Measurements from ENCODE around the gene NSUN4. TPM values are rescaled to one million over a fixed set of nuclear protein-coding genes. Genes with fewer than 3 reads are reported as not detected.

NSUN4 gene
- total RNA-seq, 1 donor from 2014 or later = 18.5 TPM

DNA sequence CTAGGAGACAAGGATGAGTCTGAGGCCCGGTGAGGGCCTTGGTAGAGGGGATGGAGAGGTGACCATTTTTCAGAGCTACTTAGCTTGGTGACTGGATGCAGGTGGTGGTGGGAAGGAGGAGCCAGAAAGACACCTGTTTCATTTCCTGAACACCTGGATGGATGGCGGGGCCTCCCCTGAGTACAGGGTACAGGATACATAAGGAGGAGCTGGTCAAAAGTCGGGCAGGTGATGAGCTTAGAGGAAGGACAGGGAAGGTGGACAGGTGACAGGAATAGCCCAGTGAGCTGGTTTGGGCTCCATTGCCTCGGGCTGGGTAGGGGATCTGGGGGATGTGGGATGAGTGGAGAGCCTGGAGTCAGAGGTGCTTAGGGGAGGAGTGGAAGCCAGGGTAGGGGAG, 59.8 kb downstream of the NSUN4 start:
- intact Hi-C loops (cut with DNase I) = no loop called here
- no peak for DNase-seq (ENCODE audit: low spot score)

DNA sequence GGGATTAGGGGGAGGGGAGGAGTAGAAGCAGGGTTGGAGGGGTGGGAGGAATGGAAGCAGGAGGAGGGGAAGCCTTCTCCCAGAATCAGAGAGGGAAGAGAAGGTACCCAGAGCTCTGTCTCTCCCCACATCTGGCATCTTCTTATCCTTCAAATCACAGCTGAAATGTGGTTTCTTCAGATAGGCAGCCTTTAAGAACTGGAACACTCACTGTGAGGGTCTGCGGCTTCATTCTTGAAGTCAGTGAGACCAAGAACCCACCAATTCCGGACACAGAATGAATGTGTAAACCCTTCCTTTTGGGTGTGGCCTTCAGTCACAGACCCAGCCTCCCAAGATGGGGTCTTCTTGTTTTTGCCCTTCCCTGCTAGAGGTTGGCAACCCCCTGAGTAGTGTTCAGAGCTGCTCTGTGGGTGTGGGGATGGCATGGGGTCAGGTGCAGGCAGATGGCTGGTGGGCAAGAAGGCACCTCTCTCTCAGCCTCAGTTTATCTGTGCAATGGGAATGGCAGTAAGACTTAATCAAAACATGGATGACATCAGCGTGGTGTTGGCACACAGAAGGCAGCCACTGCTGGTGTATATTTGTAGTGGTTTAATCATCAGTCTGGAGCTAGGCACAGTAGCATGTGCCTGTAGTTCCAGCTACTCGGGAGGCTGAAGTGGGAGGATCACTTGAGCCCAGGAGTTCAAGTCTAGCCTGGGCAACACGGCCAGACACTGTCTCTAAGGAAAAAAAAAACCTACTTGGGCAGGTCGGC, 60.7 kb downstream of the NSUN4 start:
- intact Hi-C loops (cut with DNase I) = no loop called here
- no peak for DNase-seq (ENCODE audit: low spot score)

- intact Hi-C loops (cut with DNase I) = no loop called here
- no peak for DNase-seq (ENCODE audit: low spot score)
Observed at GRCh38 chr1:46401964-46402626, 61.5 kb downstream of the NSUN4 start.

DNA sequence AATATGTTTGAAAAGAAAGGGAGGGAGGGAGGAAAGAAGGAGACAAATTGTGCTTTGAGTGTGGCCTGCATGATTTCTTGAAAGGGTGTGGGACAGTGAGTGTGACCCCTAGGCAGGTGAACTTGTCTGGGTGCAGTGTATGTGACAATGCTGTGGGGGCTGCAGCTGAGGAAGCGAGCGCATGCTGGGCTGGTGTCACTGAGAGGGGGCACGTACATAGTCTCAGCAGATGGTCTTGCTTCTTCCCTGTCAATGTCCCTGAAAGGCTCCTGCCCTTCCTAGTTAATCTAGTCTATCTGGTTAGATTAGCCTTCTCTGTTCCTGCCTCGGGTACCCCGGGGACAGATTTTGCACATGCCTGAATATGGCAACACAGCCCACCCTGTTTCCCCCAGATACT, 63.3 kb downstream of the NSUN4 start:
- intact Hi-C loops (cut with DNase I) = loop anchor here (2.0 kb wide), 1 partner anchor 123 kb away; no protein-coding TSS in a partner anchor
- DNase-seq (ENCODE audit: low spot score) = no peak

DNA sequence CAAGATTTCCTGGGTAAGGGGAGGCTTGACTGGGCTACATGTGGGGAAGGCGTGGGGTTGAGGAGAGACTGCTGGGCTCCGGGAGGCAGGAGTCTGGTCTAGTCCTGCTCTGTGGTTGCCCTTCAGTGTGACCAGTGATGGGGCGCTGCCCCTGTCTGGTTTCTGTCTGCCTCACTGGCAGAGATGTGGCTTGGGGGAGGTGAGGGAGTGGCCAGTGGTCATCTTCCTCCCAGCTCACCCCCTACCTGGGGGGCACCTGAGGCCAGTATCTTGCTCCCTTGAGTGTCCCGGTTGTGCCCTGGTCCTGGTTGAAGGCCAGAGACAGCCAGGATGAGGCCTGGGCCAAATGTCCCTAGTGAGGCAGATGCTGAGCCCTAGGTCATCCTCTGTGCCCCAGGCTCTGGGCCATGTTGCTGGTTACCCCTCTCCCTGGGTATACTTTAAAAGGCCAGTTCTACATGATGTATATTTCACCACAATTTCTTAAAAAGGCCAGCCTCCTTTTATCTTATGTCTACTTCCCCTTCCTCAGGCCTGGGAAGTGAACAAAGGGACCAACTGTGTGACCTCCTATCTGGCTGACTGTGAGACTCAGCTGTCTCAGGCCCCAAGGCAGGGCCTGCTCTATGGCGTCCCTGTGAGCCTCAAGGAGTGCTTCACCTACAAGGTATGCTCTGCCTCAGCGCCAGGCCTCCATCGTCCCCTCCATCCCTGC, 64.0 kb downstream of the NSUN4 start:
- intact Hi-C loops (cut with DNase I) = loop anchor here (2.0 kb wide), 1 partner anchor 122 kb away; no protein-coding TSS in a partner anchor

GRCh38 chr1:46405197-46405555, 64.6 kb downstream of the NSUN4 start:
- intact Hi-C loops (cut with DNase I) = loop anchor here (2.0 kb wide), 1 partner anchor 122 kb away; no protein-coding TSS in a partner anchor
- no peak for DNase-seq (ENCODE audit: low spot score)

More for the DNA sequence above, 64.0 kb downstream of the NSUN4 start:
- no peak for DNase-seq (ENCODE audit: low spot score)

DNA sequence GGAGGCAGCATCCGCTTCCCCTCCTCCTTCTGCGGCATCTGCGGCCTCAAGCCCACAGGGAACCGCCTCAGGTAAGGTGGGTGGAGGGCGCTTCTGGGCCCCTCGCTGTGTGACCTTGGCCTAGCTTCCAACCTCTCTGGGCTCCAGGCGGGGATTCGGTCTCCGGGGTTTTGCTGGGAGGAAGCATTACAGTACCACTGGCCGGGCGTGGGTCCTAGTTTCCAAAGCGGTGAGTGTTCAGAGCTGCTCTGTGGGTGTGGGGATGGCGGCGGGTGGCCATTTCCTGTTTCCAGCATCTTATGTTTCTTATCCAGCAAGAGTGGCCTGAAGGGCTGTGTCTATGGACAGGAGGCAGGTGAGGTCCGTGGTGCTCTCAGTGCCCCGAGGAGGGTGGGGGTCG, 65.1 kb downstream of the NSUN4 start:
- no peak for DNase-seq (ENCODE audit: low spot score)

DNA sequence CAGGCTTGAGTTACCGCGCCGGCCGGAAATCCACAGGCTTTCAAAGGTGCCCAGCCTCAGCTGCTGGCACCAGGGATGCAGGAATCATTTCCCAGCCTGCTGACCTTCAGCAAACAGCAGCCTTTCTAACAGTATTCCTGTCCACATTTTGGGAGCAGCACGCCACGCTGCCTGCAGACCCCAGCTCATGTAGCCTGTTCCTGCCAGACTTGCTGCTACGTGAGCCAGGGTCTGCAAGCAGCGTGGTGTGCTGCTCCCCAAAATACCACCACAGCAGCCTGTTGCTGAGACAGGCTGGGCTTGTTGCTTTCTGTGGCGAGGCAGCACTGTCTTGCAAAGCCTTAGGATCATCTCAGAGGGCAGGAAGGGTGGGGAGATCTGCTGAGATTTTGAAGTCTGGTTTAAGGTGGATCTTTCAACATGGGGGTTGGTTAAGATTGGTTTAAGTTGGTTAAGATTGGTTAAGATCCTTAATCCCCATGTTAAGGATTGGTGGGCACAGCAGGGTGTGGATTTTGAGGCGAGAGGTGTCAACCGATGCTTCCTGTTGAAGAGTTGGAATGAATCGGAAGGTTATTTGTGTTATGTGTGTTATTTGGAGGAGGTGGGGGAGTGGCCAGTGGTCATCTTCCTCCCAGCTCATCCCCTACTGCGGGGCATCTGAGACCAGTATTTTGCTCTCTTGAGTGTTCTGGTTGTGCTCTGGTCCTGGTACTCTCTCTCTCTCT, 66.4 kb downstream of the NSUN4 start:
- intact Hi-C loops (cut with DNase I) = no loop called here
- DNase-seq (ENCODE audit: low spot score) = no peak

More for the DNA sequence above, 65.1 kb downstream of the NSUN4 start:
- intact Hi-C loops (cut with DNase I) = loop anchor here (2.0 kb wide), 1 partner anchor 121 kb away; no protein-coding TSS in a partner anchor

DNA sequence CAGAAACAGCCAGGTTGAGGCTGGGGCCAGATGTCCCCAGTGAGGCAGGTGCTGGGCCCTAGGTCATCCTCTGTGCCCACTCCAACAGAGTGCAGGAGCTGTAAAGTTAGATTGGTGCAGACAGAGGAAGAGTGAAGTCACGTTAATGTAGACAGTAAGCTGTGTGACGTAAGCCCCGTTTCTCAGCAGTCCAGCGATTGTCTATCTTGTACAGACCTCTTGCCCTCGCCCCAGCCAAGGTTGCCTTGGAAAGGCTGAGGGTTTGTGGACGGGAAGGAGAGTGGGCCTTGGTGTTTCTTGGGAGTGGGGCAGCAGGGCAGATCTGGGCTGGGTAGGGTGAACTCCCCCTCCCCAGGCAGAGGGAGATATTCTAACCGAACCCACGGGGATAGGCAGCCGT, 67.0 kb downstream of the NSUN4 start:
- no peak for DNase-seq (ENCODE audit: low spot score)
- intact Hi-C loops (cut with DNase I) = no loop called here

- intact Hi-C loops (cut with DNase I) = no loop called here
- DNase-seq (ENCODE audit: low spot score) = no peak
Observed at GRCh38 chr1:46408356-46409062, 67.9 kb downstream of the NSUN4 start.

DNA sequence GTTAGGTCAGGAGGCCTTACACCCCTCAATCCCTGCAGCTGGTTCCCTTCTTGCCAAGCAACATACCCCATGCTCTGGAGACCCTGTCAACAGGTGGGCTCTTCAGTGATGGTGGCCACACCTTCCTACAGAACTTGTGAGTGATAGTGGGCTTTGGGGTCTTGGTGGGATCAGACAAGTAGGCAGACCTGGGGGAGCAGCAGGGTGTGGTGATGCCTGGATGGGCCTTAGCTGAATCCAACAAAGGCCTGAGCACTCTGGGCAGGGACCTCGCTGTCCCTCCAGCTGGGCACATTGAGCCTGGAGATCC, 68.4 kb downstream of the NSUN4 start:
- intact Hi-C loops (cut with DNase I) = no loop called here
- DNase-seq (ENCODE audit: low spot score) = no peak

GRCh38 chr1:46410156-46411009, 69.8 kb downstream of the NSUN4 start:
- intact Hi-C loops (cut with DNase I) = no loop called here

DNA sequence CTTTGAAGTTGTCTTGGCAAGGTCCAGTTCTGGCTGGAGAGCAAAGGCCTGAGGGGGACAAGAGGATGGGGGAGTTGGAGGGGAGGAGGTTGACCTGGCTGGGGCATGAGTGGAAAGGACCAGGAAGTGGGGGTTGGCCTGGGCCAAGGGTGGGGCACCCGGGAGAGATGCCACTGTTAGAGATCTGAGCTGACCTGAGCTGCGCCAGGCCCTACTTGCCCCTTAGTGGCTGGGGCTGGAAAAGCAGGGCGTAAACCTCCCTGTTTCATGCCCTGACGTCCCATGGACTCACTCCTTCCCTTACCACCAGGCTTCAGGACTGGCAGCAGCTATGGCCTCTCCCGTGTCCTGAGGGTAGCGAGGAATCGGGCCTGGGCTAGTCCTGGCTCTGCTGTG, 70.4 kb downstream of the NSUN4 start:
- intact Hi-C loops (cut with DNase I) = no loop called here
- DNase-seq (ENCODE audit: low spot score) = no peak

More at GRCh38 chr1:46410156-46411009, 69.8 kb downstream of the NSUN4 start:
- DNase-seq (ENCODE audit: low spot score) = no peak

Other genes starting within 250 kb of the NSUN4 start
- 55.3 TPM for gene PIK3R3, start 208.2 kb upstream of the NSUN4 start, total RNA-seq
- gene TSPAN1, start 165.7 kb upstream of the NSUN4 start, total RNA-seq = 3.0 TPM
- not detected for gene P3R3URF, start 164.3 kb upstream of the NSUN4 start, total RNA-seq
- 139 TPM for gene POMGNT1, start 142.4 kb upstream of the NSUN4 start, total RNA-seq
- 11.9 TPM for gene LURAP1, start 137.5 kb upstream of the NSUN4 start, total RNA-seq
- gene RAD54L, start 93.0 kb upstream of the NSUN4 start, total RNA-seq = 0.97 TPM
- 52.5 TPM for gene LRRC41, start 37.2 kb upstream of the NSUN4 start, total RNA-seq
- 907 TPM for gene UQCRH, start 37.1 kb upstream of the NSUN4 start, total RNA-seq
- gene FAAH, start 53.5 kb downstream of the NSUN4 start, total RNA-seq = 0.97 TPM
- gene DMBX1, start 149.0 kb downstream of the NSUN4 start, total RNA-seq = not detected
- gene KNCN, start 210.8 kb downstream of the NSUN4 start, total RNA-seq = not detected